Measurements from ENCODE around the gene IRF2BPL.

Gene IRF2BPL

GRCh38 chr14:77068517-77069200 is 40.2 kb upstream of the IRF2BPL start:
- no peaks in the 10 kb centered on the region for H3K27me3 ChIP-seq (ENCODE audit: insufficient read depth, poor library complexity, severe bottlenecking)
- no peak overlapping the region for H3K4me3 ChIP-seq (replicated peaks; ENCODE audit: insufficient read depth, low read length)
- no peak for TF ChIP-seq POLR2AphosphoS5 (IDR thresholded peaks at IDR 0.05; ENCODE audit: low read depth)
- TF ChIP-seq, protein P1, sequence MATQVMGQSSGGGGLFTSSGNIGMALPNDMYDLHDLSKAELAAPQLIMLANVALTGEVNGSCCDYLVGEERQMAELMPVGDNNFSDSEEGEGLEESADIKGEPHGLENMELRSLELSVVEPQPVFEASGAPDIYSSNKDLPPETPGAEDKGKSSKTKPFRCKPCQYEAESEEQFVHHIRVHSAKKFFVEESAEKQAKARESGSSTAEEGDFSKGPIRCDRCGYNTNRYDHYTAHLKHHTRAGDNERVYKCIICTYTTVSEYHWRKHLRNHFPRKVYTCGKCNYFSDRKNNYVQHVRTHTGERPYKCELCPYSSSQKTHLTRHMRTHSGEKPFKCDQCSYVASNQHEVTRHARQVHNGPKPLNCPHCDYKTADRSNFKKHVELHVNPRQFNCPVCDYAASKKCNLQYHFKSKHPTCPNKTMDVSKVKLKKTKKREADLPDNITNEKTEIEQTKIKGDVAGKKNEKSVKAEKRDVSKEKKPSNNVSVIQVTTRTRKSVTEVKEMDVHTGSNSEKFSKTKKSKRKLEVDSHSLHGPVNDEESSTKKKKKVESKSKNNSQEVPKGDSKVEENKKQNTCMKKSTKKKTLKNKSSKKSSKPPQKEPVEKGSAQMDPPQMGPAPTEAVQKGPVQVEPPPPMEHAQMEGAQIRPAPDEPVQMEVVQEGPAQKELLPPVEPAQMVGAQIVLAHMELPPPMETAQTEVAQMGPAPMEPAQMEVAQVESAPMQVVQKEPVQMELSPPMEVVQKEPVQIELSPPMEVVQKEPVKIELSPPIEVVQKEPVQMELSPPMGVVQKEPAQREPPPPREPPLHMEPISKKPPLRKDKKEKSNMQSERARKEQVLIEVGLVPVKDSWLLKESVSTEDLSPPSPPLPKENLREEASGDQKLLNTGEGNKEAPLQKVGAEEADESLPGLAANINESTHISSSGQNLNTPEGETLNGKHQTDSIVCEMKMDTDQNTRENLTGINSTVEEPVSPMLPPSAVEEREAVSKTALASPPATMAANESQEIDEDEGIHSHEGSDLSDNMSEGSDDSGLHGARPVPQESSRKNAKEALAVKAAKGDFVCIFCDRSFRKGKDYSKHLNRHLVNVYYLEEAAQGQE (IDR thresholded peaks at IDR 0.05; ENCODE audit: insufficient replicate concordance, low read depth), result no peak
- no peak for TF ChIP-seq CTCF (IDR thresholded peaks at IDR 0.05; ENCODE audit: insufficient read depth, low read length)
- no peak for TF ChIP-seq SPI1 (IDR thresholded peaks at IDR 0.05; ENCODE audit: borderline replicate concordance, low read depth)
- TF ChIP-seq GABPA (IDR thresholded peaks at IDR 0.05; ENCODE audit: low read depth), result no peak
- H3K27ac ChIP-seq (replicated peaks), result no peak overlapping the region
- no peak for DNase-seq (ENCODE audit: low read depth in 1 of 2, low spot score in 1 of 2)

DNA sequence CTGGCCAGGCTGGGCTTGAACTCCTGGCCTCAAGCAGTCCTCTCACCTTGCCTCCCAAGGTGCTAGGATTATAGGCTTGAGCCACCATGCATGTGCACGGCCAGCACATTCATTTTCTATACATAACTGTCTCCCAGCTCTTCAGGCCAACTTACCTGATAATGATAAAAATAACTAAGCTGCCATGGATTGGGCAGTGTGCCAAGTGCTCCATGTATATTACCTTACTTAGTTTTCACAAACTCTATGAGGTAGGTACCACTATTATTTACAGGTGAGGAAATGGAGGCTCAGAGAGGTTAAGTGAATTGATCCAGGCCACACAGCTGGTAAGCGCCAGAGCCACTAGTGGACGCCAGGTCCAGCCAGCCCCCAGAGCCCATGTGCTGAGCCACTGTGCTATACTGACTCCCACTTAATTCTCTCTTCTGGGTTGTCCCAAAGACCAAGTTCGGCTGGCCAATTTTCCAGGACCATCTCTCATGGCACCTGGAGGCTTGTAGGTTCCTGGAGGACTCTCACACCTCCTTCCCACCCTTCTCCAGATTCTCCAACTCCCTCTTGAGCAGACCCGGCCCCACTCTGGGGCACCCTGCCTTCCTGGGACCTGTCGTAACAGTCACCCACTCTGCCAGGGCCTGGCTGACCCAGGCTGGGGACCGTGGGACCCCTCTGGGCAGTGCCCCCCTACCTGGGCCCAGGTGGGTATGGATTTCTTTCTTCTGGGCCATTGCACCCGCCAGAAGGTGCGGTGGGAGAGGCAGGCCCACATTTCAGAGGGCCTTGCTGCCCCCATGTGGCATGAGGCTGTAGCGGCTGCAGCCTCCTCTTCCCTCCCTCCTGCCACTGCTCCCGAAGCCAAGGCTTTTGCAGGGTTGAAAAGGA is 39.4 kb upstream of the IRF2BPL start:
- TF ChIP-seq GABPA (IDR thresholded peaks at IDR 0.05; ENCODE audit: low read depth), result no peak
- TF ChIP-seq SPI1 (IDR thresholded peaks at IDR 0.05; ENCODE audit: borderline replicate concordance, low read depth), result no peak
- no peak for TF ChIP-seq CTCF (IDR thresholded peaks at IDR 0.05; ENCODE audit: insufficient read depth, low read length)
- no peak for TF ChIP-seq POLR2AphosphoS5 (IDR thresholded peaks at IDR 0.05; ENCODE audit: low read depth)
- TF ChIP-seq, protein P1 (IDR thresholded peaks at IDR 0.05; ENCODE audit: insufficient replicate concordance, low read depth), result no peak
- peak in 1 of 2 experiments; percentile 21 for DNase-seq (ENCODE audit: low read depth in 1 of 2, low spot score in 1 of 2)
- Histone ChIP-seq H3K4me3 (replicated peaks; ENCODE audit: insufficient read depth, low read length) (no peak overlapping the region), H3K27ac (replicated peaks) (no peak overlapping the region), H3K27me3 (ENCODE audit: insufficient read depth, poor library complexity, severe bottlenecking) (no peaks in the 10 kb centered on the region)

DNA sequence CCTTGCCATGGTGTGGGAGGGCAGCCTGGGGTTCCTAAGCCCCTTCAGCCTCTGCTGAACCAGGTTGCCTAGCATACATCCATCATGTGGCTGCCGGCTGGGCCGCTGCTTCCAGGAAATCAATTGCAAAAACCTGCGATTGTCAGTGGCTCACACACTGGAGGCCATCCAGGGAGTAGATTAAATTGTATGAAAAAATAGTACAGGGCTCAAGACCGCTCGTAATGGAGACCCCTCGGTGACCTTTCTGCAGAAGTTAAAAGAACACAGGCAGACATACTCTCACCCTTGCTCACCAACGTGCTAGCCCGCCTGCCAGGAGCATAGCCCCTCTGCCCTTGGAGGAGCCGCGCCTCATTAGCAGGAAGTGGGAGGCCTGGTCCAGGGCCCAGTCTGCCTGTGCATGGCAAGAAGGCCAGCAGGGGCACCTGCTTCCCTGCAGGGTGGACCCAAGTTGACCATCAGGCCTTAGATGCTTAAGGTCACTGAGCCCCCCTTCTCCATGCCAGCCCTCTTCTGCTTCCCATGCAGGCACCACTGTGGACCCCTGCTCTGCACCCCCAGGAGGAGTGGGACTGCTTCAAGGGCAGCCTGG is 38.2 kb upstream of the IRF2BPL start:
- no peak overlapping the region for H3K4me3 ChIP-seq (replicated peaks; ENCODE audit: insufficient read depth, low read length)
- no peak overlapping the region for H3K27ac ChIP-seq (replicated peaks)
- no peak for DNase-seq (ENCODE audit: low read depth in 1 of 2, low spot score in 1 of 2)
- H3K27me3 ChIP-seq (ENCODE audit: insufficient read depth, poor library complexity, severe bottlenecking), result no peaks in the 10 kb centered on the region
- TF ChIP-seq SPI1 (IDR thresholded peaks at IDR 0.05; ENCODE audit: borderline replicate concordance, low read depth) (no peak), POLR2AphosphoS5 (IDR thresholded peaks at IDR 0.05; ENCODE audit: low read depth) (no peak), GABPA (IDR thresholded peaks at IDR 0.05; ENCODE audit: low read depth) (no peak), CTCF (IDR thresholded peaks at IDR 0.05; ENCODE audit: insufficient read depth, low read length) (no peak)
- TF ChIP-seq, protein P1 (IDR thresholded peaks at IDR 0.05; ENCODE audit: insufficient replicate concordance, low read depth), result no peak

All from HL-60 (cell line).